ENCODE measurements around the gene CCDC24.
A peak's percentile ranks its signal among the peaks of the same experiment; 100 is the strongest.

CCDC24 gene

GRCh38 chr1:44024031-44024902 is 32.9 kb downstream of the CCDC24 start:
- DNase-seq (ENCODE audit: low spot score) = no peak

DNA sequence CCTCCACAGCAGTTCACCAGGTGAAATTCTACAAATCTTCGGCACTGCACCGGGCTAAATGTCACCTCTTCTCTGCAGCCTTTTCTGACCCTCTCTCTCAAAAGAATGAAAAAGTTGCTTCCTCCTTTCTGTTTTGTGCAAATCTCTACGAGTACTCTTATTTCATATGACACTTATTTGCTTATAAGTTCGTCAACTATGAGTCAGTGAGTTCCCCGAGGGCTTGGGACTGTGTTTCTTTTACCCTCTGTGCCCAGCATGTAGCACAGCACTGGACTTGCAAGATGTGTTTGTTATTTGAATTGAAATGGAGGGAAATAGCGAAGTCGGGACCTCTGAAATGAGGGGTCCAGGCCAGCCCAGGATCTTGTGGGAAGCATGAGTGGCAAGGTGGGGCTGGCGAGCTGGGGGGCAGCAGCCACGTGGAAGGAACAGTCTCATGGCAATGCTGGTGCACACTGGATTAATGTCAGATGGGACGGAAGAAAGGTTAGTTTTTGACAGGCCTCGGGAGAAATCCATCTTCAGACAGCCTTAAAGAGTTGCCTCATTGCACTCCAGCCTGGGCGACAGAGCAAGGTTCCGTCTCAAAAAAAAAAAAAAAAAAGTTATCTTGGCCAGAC is 33.6 kb downstream of the CCDC24 start:
- no peak for DNase-seq (ENCODE audit: low spot score)

DNA sequence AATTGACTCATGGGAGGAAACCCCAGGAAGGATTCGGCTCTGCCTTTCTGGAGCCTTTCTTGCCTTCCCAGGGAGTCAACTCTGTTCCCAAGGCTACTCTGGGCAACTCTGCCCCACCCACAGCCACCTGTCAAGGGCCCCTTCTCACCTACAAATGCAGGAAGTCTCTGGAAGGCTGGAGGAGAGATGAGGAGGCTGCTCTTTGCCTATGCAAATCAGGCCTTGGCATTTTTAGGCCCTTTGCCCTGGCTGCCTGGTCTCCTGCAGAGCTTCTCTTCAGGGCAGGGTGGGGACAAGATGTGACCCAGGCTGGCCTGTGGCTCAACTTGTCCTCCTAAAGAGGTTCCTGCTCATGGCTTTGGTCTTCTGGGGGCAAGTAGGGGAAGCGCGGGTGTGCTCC is 34.4 kb downstream of the CCDC24 start:
- no peak for DNase-seq (ENCODE audit: low spot score)

DNA sequence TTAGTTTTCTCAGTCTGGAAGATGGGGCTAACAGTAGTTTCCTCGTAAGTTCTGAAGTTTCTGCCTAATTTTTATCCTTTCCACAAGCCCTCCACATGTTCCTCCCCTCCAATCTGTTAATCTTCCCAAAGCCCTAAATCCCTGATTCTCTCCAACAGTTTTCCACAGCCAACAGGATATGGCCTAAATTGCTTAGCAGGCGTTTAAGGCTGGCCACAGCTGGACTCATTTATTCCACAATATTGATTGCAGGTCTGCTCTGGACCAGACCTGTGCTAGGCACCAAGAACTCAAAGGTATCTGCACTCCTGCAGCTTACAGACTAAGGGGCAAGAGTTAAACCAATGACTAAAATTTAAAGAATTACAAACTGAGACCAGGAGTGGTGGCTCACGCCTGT is 35.9 kb downstream of the CCDC24 start:
- DNase-seq (ENCODE audit: low spot score) = no peak

- no peak for DNase-seq (ENCODE audit: low spot score)
These were observed 38.0 kb downstream of the CCDC24 start for GRCh38 chr1:44029260-44029910.

GRCh38 chr1:44029911-44030604 is 38.7 kb downstream of the CCDC24 start:
- DNase-seq (ENCODE audit: low spot score) = peak; percentile 89

GRCh38 chr1:44030605-44031251 is 39.3 kb downstream of the CCDC24 start:
- DNase-seq (ENCODE audit: low spot score) = peak; percentile 73

DNA sequence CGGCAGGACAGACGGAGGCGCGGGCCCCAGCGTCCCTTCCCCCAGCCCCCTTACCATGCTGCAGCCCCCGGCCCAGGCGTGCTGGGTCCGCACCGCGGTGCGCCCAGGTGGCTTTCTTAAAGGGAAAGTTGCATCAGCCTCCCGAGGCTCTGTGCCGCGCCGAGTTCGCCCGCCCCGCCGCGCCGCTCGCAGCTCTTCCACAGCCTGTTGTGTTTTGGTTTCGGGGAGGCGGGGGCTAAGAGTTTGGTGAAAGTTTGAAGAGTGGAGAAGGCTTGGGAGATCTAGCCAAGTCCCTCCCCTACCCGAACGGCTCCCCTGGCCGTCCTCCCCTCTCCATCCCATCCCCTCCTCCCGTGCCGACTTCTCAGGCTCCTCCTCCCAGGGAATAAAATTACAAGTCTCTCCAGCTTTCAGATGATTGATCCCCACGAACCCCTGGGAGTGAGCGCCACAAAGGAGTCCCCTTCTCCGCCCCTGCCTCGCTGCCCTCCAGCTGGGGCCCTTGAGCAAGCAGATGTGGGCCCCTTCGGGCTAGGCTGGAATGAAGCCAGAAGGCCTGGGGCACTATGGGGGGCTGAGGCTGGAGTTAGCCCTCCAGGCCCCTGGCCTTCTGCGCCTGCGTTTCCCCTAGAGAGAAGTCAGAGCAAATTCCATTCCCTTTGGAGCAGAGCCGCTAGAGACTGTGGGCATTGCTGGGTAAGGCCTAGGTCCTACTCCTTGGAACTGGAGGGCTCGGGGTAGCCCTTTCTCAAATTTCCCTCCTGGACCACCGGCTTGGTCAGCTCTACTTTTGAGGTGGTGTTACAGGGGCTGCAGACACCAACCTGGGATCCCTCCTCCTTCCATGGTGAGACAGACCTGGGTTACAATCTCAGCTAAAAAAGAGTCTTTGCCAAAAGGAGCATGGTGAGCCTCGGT is 40.1 kb downstream of the CCDC24 start, which contains the start of gene SLC6A9:
SLC6A9 (minus strand) TSS at position 211 of the 918 bp plus-strand sequence. CDS start 7,185 bp downstream, outside the sequence.
- no peak for DNase-seq (ENCODE audit: low spot score)

DNA sequence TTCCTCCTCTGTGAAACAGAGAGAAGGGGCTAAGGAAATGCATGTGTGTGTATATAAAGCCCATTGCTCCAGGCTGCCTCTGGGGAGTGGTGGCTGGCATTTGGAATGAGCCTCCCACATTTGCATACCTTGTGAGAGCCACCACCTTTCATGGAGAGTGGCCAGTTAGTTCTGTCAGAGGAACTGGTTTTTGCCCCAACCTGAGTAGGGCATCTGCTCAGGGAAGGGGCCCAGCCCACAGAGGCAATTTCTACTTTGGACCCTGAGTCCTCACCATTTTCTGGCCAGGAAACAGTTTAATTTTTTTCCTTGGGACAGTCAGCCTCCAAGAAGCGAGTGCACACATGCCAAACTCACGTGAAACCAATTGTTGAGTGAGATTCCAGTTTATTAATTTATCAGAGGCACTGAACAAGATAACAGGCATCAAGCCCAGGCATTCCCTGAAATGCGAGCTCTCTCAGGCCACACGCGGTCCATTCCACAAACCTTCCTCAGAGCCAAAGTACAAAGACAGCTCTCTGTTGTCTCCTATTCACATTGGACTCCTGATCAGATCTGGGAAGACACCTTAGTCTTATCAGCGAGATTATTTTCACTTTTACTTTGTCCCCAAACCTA is 40.9 kb downstream of the CCDC24 start:
- DNase-seq (ENCODE audit: low spot score) = no peak

- no peak for DNase-seq (ENCODE audit: low spot score)
These were observed 41.7 kb downstream of the CCDC24 start for GRCh38 chr1:44033041-44033575.

- no peak for DNase-seq (ENCODE audit: low spot score)
These were observed 42.4 kb downstream of the CCDC24 start for GRCh38 chr1:44033756-44034155.

- DNase-seq (ENCODE audit: low spot score) = no peak
These were observed 43.0 kb downstream of the CCDC24 start for GRCh38 chr1:44034423-44034822.

- DNase-seq (ENCODE audit: low spot score) = no peak
These were observed 43.7 kb downstream of the CCDC24 start for GRCh38 chr1:44034976-44035716.

GRCh38 chr1:44035726-44036408 is 44.5 kb downstream of the CCDC24 start:
- peak; percentile 12 for DNase-seq (ENCODE audit: low spot score)

DNA sequence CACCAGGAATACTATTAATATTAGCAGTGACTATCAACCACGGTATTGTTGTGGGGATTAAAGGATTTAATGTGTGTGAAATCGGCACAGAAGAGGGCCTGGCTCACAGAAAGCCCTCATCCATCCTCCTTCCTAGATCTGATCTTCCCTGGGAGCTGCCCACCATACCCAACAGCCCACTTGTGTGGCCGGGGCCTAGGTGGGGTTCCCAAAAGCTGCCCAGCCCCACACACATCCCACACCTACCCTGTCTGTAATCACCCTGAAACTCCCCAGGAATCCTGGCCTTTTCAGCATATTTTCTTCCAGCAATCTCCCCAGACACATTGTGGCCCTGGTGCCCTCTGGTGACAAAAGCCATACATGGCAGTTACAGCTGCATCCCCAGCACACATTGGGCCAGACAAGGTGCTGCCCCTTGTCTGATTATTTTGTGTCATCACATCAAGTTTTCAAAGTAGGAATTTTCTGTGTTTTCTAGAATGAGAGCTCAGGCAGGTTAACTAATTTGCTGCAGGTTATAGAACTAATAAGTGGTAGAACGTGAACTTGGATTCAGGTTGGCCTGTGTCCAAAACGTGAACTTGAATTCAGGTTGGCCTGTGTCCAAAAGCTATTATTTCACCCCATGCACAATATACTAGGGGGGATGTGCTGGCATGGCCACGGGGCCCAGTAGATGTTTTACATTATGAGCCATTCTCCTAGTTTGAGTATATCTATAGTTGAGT is 45.2 kb downstream of the CCDC24 start:
- DNase-seq (ENCODE audit: low spot score) = peak; percentile 82

GRCh38 chr1:44037154-44037553 is 45.8 kb downstream of the CCDC24 start:
- no peak for DNase-seq (ENCODE audit: low spot score)

DNA sequence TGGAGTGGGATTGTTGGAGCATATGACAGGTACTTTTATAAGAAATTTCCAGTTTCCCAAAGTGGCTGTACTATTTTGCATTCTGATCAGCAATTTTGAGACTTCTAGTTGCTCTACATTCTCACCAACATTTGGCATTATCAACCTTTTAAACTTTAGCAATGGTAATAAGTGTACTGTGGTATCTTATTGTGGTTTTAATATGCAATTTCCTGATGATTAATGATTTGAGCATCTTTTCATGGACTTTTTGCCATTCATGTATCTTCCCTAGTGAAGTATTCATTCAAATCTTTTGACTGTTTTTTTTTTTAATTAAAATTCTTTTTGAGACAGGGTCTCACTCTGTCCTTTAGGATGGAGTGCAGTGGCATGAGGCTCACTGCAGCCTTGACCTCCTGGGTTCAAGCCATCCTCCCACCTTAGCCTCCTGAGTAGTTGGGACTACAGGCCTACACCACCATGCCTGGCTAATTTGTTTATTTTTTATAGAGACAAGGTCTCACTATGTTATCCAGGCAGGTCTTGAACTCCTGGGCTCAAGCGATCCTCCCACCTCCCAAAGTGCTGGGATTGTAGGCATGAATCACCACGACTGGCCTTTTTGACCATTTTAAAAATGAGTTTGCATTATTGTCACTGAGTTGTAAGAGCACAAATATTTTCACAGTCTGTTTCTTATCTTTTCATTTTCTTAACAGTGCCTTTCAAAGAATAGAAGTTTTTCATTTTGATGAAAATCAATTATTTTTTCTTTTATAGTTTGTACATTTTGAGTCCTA is 47.7 kb downstream of the CCDC24 start:
- no peak for DNase-seq (ENCODE audit: low spot score)
